GM21786 (cell line): Measurements from ENCODE around the gene TAOK3.

ENCODE experiments used
- ATAC-seq: cut with Tn5 transposase; IDR thresholded peaks from one replicate; pipeline ENCODE4 v1.9.1; 2021; ENCODE audit not compliant: unreplicated experiment

TAOK3 gene

DNA sequence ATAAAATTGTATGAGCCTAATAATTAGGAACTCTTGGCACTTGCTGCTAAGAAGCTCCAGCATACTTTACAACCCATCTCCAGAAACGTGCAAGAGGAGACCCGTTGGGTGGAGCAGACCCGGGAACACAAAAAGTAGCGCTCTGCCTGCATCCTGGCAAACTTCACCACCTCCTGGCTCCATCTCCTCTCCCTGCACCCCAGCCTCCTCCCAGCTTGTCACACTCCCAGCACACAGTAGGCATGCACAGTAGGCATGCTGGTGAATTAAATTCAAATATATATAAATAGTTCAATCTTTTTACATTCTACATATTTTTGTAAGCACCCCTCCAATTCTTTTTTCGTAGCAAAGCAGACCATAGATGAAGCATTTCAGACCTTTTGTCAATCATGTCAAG lies 270.1 kb downstream of the TAOK3 start:
- no peak for ATAC-seq

DNA sequence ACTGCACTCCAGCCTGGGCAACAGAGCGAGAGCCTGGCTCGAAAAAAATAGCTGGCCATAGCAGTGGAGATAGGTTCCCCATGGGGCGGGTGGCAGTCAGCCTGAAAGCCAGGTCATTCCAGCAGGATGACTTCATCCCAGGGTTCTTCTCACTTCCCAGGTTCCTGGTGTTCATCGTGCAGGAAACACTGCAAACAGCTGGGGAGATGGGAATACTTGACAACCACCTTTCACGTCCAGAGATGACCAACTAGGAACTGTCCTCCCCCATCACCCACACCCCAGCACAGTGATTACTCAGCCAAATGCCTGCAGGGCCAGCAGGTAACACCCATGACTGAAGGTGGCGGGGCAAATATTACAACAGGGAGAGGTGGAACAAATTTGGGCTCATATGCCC lies 270.6 kb downstream of the TAOK3 start:
- ATAC-seq, result no peak

DNA sequence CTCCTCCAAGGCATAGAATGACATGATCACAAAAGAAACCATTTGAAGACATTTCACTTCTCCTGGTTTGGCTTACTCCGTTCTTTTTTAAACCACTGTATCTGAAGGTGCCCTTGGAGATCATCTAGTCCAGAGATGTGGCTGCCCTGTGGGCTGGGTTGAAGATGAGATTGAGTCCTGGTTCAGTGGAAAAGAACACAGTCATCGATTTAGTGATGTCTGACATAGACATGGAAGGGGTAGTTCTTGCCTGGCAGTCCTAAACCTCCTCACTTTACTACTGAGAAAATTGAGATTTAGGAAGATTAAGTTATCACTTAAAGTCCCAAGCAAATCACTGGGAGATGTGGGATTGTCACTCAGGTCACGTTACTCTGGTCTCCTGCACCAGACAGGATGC lies 271.7 kb downstream of the TAOK3 start:
- ATAC-seq, result no peak
